HepG2 (cell line): Measurements from ENCODE around the gene IL1RAP. TPM values are rescaled to one million over a fixed set of nuclear protein-coding genes. Genes with fewer than 3 reads are reported as not detected.

Source experiments
- ATAC-seq: fragments of 200-7000 bp; cut with Tn5 transposase; 3 replicates; pipeline ENCODE4 v1.9.1; 2020; ENCODE audit warnings: mild to moderate bottlenecking, moderate library complexity
- BruUV-seq: library from RNA; stranded (reverse); fragments of 400-500 nt; replicated peaks from 2 replicates; lab custom pipeline; 2021; lab: Mats Ljungman, UMichigan
- CTCF ChIA-PET: fragments of 300-600 bp; formaldehyde crosslinking; extraction: SDS; loops from one replicate; lab custom pipeline; 2021; ENCODE audit warnings: low total read pairs, inconsistent platforms, low intra/inter-chr PET ratio; lab: Yijun Ruan, JAX
- POLR2A ChIA-PET: fragments of 350-600 bp; sonication (Branson Sonifier 250); formaldehyde crosslinking; loops from one replicate; lab custom pipeline; 2020; ENCODE audit warnings: antibody characterized with exemption, inconsistent platforms; lab: Yijun Ruan, JAX
- DNase-seq: peaks from one replicate; pipeline ENCODE4 v3.0.0-alpha.2; 2015; ENCODE audit warnings: low spot score
- FAIRE-seq: peaks from 3 replicates; lab custom pipeline; 2011; peaks lifted over from hg19 to GRCh38; lab: Jason Lieb, UNC
- H2AFZ ChIP-seq: one replicate; pipeline ENCODE4 v1.6.1; 2011; ENCODE audit warnings: low read length, inconsistent platforms
- H3K27ac ChIP-seq: fragments of 300-600 bp; 3 replicates; pipeline ENCODE4 v1.8.0; 2011; ENCODE audit warnings: mixed run types, mild to moderate bottlenecking, mixed read lengths, low read length, inconsistent platforms; ENCODE audit not compliant: insufficient read depth; ENCODE audit errors: extremely low read length
- H3K27me3 ChIP-seq, 2 experiments: fragments of 200-600 bp in 1 of 2; 2 replicates in 1 of 2; 3 replicates in 1 of 2; pipeline versions ENCODE4 v1.6.0 to v1.8.0; 2011; ENCODE audit warnings: low read length in 2 of 2, mild to moderate bottlenecking in 2 of 2, moderate library complexity in 2 of 2, inconsistent platforms in 1 of 2; ENCODE audit not compliant: insufficient read depth in 2 of 2, control insufficient read depth in 1 of 2
- H3K36me3 ChIP-seq, 2 experiments: fragments of 200-600 bp in 1 of 2; replicated peaks in 1 of 2; 2 replicates in 1 of 2; 3 replicates in 1 of 2; pipeline versions ENCODE4 v1.5.1 to v1.8.0; 2011; ENCODE audit warnings: low read length in 2 of 2, inconsistent platforms in 1 of 2; ENCODE audit not compliant: insufficient read depth in 2 of 2, control insufficient read depth in 1 of 2
- H3K4me1 ChIP-seq: 2 replicates; pipeline ENCODE4 v1.5.1; 2012; ENCODE audit warnings: low read length, inconsistent platforms; ENCODE audit not compliant: insufficient read depth
- H3K4me2 ChIP-seq: 2 replicates; pipeline ENCODE4 v1.6.0; 2011; ENCODE audit warnings: low read depth, low read length, inconsistent platforms
- H3K4me3 ChIP-seq, 3 experiments: fragments of 200-600 bp in 1 of 3; sonication (generic), shearing (Covaris generic) in 1 of 3; replicated peaks in 1 of 3; 2 replicates each; pipeline ENCODE4 v1.5.1; 2011 to 2016; ENCODE audit warnings: low read length in 3 of 3, inconsistent platforms in 2 of 3, low read depth in 2 of 3, mild to moderate bottlenecking in 2 of 3, control low read depth in 1 of 3, mixed read lengths in 1 of 3; ENCODE audit not compliant: insufficient read depth in 1 of 3
- H3K79me2 ChIP-seq: one replicate; pipeline ENCODE4 v1.6.1; 2011; ENCODE audit warnings: low read length, inconsistent platforms; ENCODE audit not compliant: insufficient read depth
- H3K9ac ChIP-seq: 2 replicates; pipeline ENCODE4 v1.6.0; 2011; ENCODE audit warnings: mild to moderate bottlenecking, low read depth, low read length, inconsistent platforms; ENCODE audit not compliant: insufficient read depth
- H3K9me3 ChIP-seq: 2 replicates; pipeline ENCODE4 v1.5.1; 2012; ENCODE audit warnings: mild to moderate bottlenecking, low read length
- H4K20me1 ChIP-seq: 2 replicates; pipeline ENCODE4 v1.6.0; 2011; ENCODE audit warnings: inconsistent platforms, mild to moderate bottlenecking, low read length, moderate library complexity; ENCODE audit not compliant: insufficient read depth
- ARHGAP35 ChIP-seq: sonication (generic); formaldehyde crosslinking; IDR thresholded peaks from 2 replicates; pipeline ENCODE4 v1.9.0; 2022; ENCODE audit warnings: mild to moderate bottlenecking, inconsistent platforms, moderate library complexity, missing genetic modification reagents, borderline replicate concordance
- CEBPG ChIP-seq: IDR thresholded peaks from 2 replicates; pipeline ENCODE4 v1.6.1; 2016
- ELF4 ChIP-seq: sonication (generic); formaldehyde crosslinking; IDR thresholded peaks from 2 replicates; pipeline ENCODE4 v1.5.0; 2020; ENCODE audit warnings: missing genetic modification reagents, mild to moderate bottlenecking, moderate library complexity, borderline replicate concordance
- KLF11 ChIP-seq: IDR thresholded peaks from 2 replicates; pipeline ENCODE4 v1.6.1; 2016; ENCODE audit warnings: missing compliant biosample characterization
- RAD51 ChIP-seq: fragments of 450-650 bp; IDR thresholded peaks from 2 replicates; pipeline ENCODE4 v1.6.1; 2016; ENCODE audit warnings: borderline replicate concordance
- SMC3 ChIP-seq: IDR thresholded peaks from 2 replicates; pipeline ENCODE4 v1.6.1; 2011; ENCODE audit warnings: low read length, improper control_type of control experiment
- STAG1 ChIP-seq: sonication (generic); formaldehyde crosslinking; IDR thresholded peaks from 2 replicates; pipeline ENCODE4 v1.4.0; 2020; ENCODE audit warnings: missing genetic modification reagents
- TCF7L2 ChIP-seq: IDR thresholded peaks from 2 replicates; pipeline ENCODE4 v1.6.1; 2011; ENCODE audit warnings: mild to moderate bottlenecking, low read depth, low read length, moderate library complexity
- ZNF614 ChIP-seq: IDR thresholded peaks from 2 replicates; pipeline ENCODE4 v1.6.1; 2018; ENCODE audit warnings: missing biosample characterization, missing genetic modification reagents, inconsistent platforms, borderline replicate concordance
- ZNF737 ChIP-seq: sonication (generic); formaldehyde crosslinking; IDR thresholded peaks from 2 replicates; pipeline ENCODE4 v1.5.0; 2020; ENCODE audit warnings: missing genetic modification reagents, mild to moderate bottlenecking, borderline replicate concordance
- WGBS: methylation state at CpG from one replicate; pipeline ENCODE4 v1.1.6; 2017; ENCODE audit warnings: low lambda C conversion rate; 5-methylcytosine and 5-hydroxymethylcytosine counted together
- in situ Hi-C: cut with HindIII; loops from 2 replicates; pipeline ENCODE4 v1.10.0; 2017; ENCODE audit warnings: low pct_unique_long_range_greater_than_20kb; ENCODE audit not compliant: extremely low pct_ligation_motif_present
- intact Hi-C: fragments of 100-400 bp; cut with micrococcal nuclease; formaldehyde crosslinking; loops from one replicate; pipeline ENCODE4 v1.10.0; 2022; ENCODE audit not compliant: unreplicated experiment
- polyA plus RNA-seq, 8 experiments: library from polyadenylated mRNA; depleted of rRNA in 3 of 8; stranded (reverse) in 7 of 8; unstranded in 1 of 8; fragments of >200 nt; fragmentation: Illumina TruSeq in 4 of 8; extraction: Trizol in 4 of 8; gene quantifications; 2 replicates each; pipeline versions ENCODE4 v1.2.1 to v1.2.3, GENCODE V29; 2011 to 2016; ENCODE audit warnings: low read depth in 4 of 8, missing spikeins in 1 of 8, mixed read lengths in 1 of 8; ENCODE audit not compliant: insufficient read depth in 1 of 8
- total RNA-seq, 5 experiments: library from RNA; depleted of rRNA; stranded (reverse); fragments of >200 nt; fragmentation: Illumina TruSeq; extraction: Trizol; gene quantifications; 2 replicates each; pipeline ENCODE4 v1.2.3, GENCODE V29; 2016; ENCODE audit warnings: low read depth in 1 of 5
- TF ChIP-seq, protein P1 (sequence below): sonication (generic); formaldehyde crosslinking; IDR thresholded peaks from 2 replicates; pipeline ENCODE4 v1.5.0; 2020; ENCODE audit warnings: missing genetic modification reagents, mild to moderate bottlenecking, borderline replicate concordance
- TF ChIP-seq, protein P2 (sequence below): sonication (generic); formaldehyde crosslinking; IDR thresholded peaks from 2 replicates; pipeline ENCODE4 v1.4.0; 2020; ENCODE audit warnings: mild to moderate bottlenecking, missing genetic modification reagents, borderline replicate concordance

The IL1RAP gene
- total and polyA plus RNA-seq, 2 of the 13 experiments (the other 11 are each of a cell fraction or from before 2014, with no cell fraction given): 18.3 to 54.9 TPM

DNA sequence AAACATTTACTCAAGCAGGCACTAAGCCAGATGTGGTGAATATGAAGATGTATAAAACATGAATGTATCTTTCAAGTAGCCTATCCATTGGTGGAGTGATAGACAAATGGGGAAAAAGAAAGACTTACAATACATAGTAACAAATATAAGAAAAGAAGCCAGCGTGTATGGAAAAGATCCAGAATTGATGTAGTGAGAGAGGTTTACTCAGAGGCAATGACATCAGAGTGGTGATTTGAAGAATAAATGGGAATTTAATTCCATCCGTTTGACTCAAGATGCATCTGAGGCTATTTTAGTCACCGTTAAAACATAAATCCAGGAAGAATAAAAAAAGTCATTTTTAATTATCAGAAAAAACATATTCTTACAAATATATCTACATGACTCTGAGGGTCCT is 162.6 kb downstream of the IL1RAP start:
- no peaks in the 10 kb centered on the region for H3K79me2 ChIP-seq
- H3K9me3 ChIP-seq: no peaks in the 10 kb centered on the region
- no peak for ATAC-seq
- H3K4me1 ChIP-seq: no peaks in the 10 kb centered on the region
- no peak for TF ChIP-seq ELF4 (CRISPR knock-in tag)
- TF ChIP-seq TCF7L2: no peak
- no peak for TF ChIP-seq ARHGAP35 (CRISPR knock-in tag)
- no peak for TF ChIP-seq KLF11 (CRISPR knock-in tag)
- TF ChIP-seq, protein P1, sequence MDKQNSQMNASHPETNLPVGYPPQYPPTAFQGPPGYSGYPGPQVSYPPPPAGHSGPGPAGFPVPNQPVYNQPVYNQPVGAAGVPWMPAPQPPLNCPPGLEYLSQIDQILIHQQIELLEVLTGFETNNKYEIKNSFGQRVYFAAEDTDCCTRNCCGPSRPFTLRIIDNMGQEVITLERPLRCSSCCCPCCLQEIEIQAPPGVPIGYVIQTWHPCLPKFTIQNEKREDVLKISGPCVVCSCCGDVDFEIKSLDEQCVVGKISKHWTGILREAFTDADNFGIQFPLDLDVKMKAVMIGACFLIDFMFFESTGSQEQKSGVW (CRISPR knock-in tag): no peak
- TF ChIP-seq STAG1 (CRISPR knock-in tag): no peak
- H4K20me1 ChIP-seq: no peaks in the 10 kb centered on the region; the same call in 1 of the 2 replicates
- no peak for DNase-seq
- no peak overlapping the region for H3K4me3 ChIP-seq
- WGBS: 76% methylated on average over 3 of the region's 3 CpGs
- BruUV-seq: no TSS peak
- no peak overlapping the region for H2AFZ ChIP-seq
- H3K9ac ChIP-seq: no peak overlapping the region
- no peak for FAIRE-seq
- ChIA-PET POLR2A (no interaction called here), CTCF (no interaction called here)
- no peak overlapping the region for H3K4me2 ChIP-seq
- no peaks in the 10 kb centered on the region for H3K36me3 ChIP-seq
- H3K27ac ChIP-seq: no peak overlapping the region
- in situ Hi-C loops (loop anchor here (25.0 kb wide), 1 partner anchor 714 kb away; no protein-coding TSS in a partner anchor), intact Hi-C loops (no loop called here)
- H3K27me3 ChIP-seq: no peaks in the 10 kb centered on the region; a peak in 1 of 5 replicates

DNA sequence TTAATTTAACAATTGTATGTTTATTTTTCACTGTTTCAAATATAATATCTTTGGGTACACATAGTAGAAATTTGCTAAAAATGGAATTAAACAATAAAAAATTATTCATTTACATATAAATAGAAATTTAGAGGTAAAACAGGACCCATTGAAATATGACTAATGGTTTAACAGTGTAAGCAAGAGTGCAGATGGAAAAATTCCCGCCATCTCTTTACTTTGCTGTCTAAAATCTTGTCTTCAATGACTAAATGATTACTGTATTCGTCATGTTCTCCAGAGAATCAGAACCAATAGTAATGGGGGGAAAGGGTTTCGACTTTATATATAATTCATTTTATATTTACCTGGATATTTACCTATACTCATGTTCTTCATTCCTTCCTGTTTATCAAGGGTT is 163.1 kb downstream of the IL1RAP start:
- no peak overlapping the region for H3K4me3 ChIP-seq
- ChIA-PET CTCF (no interaction called here), POLR2A (no interaction called here)
- no peaks in the 10 kb centered on the region for H3K4me1 ChIP-seq
- H2AFZ ChIP-seq: no peak overlapping the region
- H3K9ac ChIP-seq: no peak overlapping the region
- no TSS peak for BruUV-seq
- H4K20me1 ChIP-seq: no peaks in the 10 kb centered on the region; the same call in 1 of the 2 replicates
- no peak for DNase-seq
- no peak overlapping the region for H3K4me2 ChIP-seq
- in situ Hi-C loops: loop anchor here (25.0 kb wide), 1 partner anchor 715 kb away; no protein-coding TSS in a partner anchor
- intact Hi-C loops: no loop called here
- H3K27me3 ChIP-seq: no peaks in the 10 kb centered on the region; a peak in 1 of 5 replicates
- no peak for ATAC-seq
- H3K27ac ChIP-seq: no peak overlapping the region
- no peaks in the 10 kb centered on the region for H3K36me3 ChIP-seq
- H3K9me3 ChIP-seq: no peaks in the 10 kb centered on the region
- no peaks in the 10 kb centered on the region for H3K79me2 ChIP-seq
- FAIRE-seq: no peak
- WGBS: 7% methylated on average over 3 of the region's 3 CpGs
- no peak for TF ChIP-seq SMC3
- TF ChIP-seq CEBPG (CRISPR knock-in tag): no peak
- TF ChIP-seq, protein P2, sequence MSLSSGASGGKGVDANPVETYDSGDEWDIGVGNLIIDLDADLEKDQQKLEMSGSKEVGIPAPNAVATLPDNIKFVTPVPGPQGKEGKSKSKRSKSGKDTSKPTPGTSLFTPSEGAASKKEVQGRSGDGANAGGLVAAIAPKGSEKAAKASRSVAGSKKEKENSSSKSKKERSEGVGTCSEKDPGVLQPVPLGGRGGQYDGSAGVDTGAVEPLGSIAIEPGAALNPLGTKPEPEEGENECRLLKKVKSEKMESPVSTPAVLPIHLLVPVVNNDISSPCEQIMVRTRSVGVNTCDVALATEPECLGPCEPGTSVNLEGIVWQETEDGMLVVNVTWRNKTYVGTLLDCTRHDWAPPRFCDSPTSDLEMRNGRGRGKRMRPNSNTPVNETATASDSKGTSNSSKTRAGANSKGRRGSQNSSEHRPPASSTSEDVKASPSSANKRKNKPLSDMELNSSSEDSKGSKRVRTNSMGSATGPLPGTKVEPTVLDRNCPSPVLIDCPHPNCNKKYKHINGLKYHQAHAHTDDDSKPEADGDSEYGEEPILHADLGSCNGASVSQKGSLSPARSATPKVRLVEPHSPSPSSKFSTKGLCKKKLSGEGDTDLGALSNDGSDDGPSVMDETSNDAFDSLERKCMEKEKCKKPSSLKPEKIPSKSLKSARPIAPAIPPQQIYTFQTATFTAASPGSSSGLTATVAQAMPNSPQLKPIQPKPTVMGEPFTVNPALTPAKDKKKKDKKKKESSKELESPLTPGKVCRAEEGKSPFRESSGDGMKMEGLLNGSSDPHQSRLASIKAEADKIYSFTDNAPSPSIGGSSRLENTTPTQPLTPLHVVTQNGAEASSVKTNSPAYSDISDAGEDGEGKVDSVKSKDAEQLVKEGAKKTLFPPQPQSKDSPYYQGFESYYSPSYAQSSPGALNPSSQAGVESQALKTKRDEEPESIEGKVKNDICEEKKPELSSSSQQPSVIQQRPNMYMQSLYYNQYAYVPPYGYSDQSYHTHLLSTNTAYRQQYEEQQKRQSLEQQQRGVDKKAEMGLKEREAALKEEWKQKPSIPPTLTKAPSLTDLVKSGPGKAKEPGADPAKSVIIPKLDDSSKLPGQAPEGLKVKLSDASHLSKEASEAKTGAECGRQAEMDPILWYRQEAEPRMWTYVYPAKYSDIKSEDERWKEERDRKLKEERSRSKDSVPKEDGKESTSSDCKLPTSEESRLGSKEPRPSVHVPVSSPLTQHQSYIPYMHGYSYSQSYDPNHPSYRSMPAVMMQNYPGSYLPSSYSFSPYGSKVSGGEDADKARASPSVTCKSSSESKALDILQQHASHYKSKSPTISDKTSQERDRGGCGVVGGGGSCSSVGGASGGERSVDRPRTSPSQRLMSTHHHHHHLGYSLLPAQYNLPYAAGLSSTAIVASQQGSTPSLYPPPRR (CRISPR knock-in tag): no peak
- TF ChIP-seq ZNF737 (CRISPR knock-in tag): no peak
- no peak for TF ChIP-seq ZNF614
- TF ChIP-seq RAD51: no peak
